GM21529 (cell line): ENCODE data around the gene FAM193A.
"Not testable (repeated sequence)": the region's sequence is repeated elsewhere in the genome, so short reads cannot be mapped to it uniquely, and the experiment has no call there.

Source experiments
- ATAC-seq: cut with Tn5 transposase; IDR thresholded peaks from one replicate; pipeline ENCODE4 v1.9.1; 2021; ENCODE audit not compliant: unreplicated experiment

The FAM193A gene

GRCh38 chr4:2574009-2574408 is 37.6 kb downstream of the FAM193A start:
- no peak for ATAC-seq

GRCh38 chr4:2574863-2575262 is 38.4 kb downstream of the FAM193A start:
- no peak for ATAC-seq

- no peak for ATAC-seq
These were observed 39.8 kb downstream of the FAM193A start for GRCh38 chr4:2576290-2576689.

GRCh38 chr4:2578106-2578505 is 41.7 kb downstream of the FAM193A start:
- no peak for ATAC-seq

- no peak for ATAC-seq
These were observed 43.5 kb downstream of the FAM193A start for GRCh38 chr4:2579910-2580309.

GRCh38 chr4:2583092-2583491 is 46.6 kb downstream of the FAM193A start:
- no peak for ATAC-seq

- no peak for ATAC-seq
These were observed 47.1 kb downstream of the FAM193A start for GRCh38 chr4:2583517-2583916.

- ATAC-seq, result no peak
These were observed 50.1 kb downstream of the FAM193A start for GRCh38 chr4:2586502-2586901.

- ATAC-seq, result no peak
These were observed 50.9 kb downstream of the FAM193A start for GRCh38 chr4:2587213-2587823.

- ATAC-seq, result no peak
These were observed 51.8 kb downstream of the FAM193A start for GRCh38 chr4:2588259-2588658.

- ATAC-seq, result no peak
These were observed 54.7 kb downstream of the FAM193A start for GRCh38 chr4:2591189-2591588.

GRCh38 chr4:2592014-2592413 is 55.6 kb downstream of the FAM193A start:
- not testable (repeated sequence) for ATAC-seq

GRCh38 chr4:2592572-2592971 is 56.1 kb downstream of the FAM193A start:
- no peak for ATAC-seq

- ATAC-seq, result no peak
These were observed 56.6 kb downstream of the FAM193A start for GRCh38 chr4:2593003-2593402.

- no peak for ATAC-seq
These were observed 59.0 kb downstream of the FAM193A start for GRCh38 chr4:2595436-2595835.

- ATAC-seq, result no peak
These were observed 59.6 kb downstream of the FAM193A start for GRCh38 chr4:2595952-2596552.

GRCh38 chr4:2596611-2597010 is 60.2 kb downstream of the FAM193A start:
- no peak for ATAC-seq

- peak; percentile 79 for ATAC-seq
These were observed 62.3 kb downstream of the FAM193A start for GRCh38 chr4:2598511-2599303.

- ATAC-seq, result no peak
These were observed 62.8 kb downstream of the FAM193A start for GRCh38 chr4:2599304-2599654.

GRCh38 chr4:2600878-2601277 is 64.4 kb downstream of the FAM193A start:
- ATAC-seq, result no peak

GRCh38 chr4:2604614-2605013 is 68.2 kb downstream of the FAM193A start:
- ATAC-seq, result no peak

- no peak for ATAC-seq
These were observed 70.6 kb downstream of the FAM193A start for GRCh38 chr4:2606960-2607506.
